Panc1 (cell line): ENCODE data around the gene PTK6. TPM values are rescaled to one million over a fixed set of nuclear protein-coding genes. Genes with fewer than 3 reads are reported as not detected.

Experiments
- ATAC-seq: fragments of 200-7000 bp; cut with Tn5 transposase; 2 replicates; pipeline ENCODE4 v1.9.1; 2020; ENCODE audit warnings: mild to moderate bottlenecking, moderate library complexity
- BruUV-seq: library from RNA; stranded (reverse); fragments of 400-500 nt; replicated peaks from 2 replicates; lab custom pipeline; 2021; lab: Mats Ljungman, UMichigan
- CTCF ChIA-PET: fragments of 300-600 bp; sonication (Branson Sonifier 250); formaldehyde crosslinking; loops from one replicate; lab custom pipeline; 2022; ENCODE audit warnings: antibody characterized with exemption; lab: Charles Lee
- POLR2A ChIA-PET: fragments of 300-600 bp; sonication (Branson Sonifier 250); formaldehyde crosslinking; loops from one replicate; lab custom pipeline; 2022; ENCODE audit warnings: antibody characterized with exemption; lab: Charles Lee
- DNase-seq: peaks from one replicate; pipeline ENCODE4 v3.0.0-alpha.2; 2010; ENCODE audit warnings: low read depth, low spot score
- H3K27ac ChIP-seq: 2 replicates; pipeline ENCODE4 v1.5.1; 2011; ENCODE audit warnings: mild to moderate bottlenecking, low read length, inconsistent platforms
- H3K27me3 ChIP-seq: fragments of 200-500 bp; sonication (Bioruptor generic); 2 replicates; pipeline ENCODE4 v1.6.0; 2014; ENCODE audit warnings: low read length, inconsistent platforms; ENCODE audit not compliant: control insufficient read depth, insufficient read depth
- H3K36me3 ChIP-seq: fragments of 200-500 bp; sonication (Bioruptor generic); 2 replicates; pipeline ENCODE4 v1.5.1; 2014; ENCODE audit warnings: inconsistent platforms, mild to moderate bottlenecking, low read length, moderate library complexity; ENCODE audit not compliant: control insufficient read depth, insufficient read depth
- H3K4me1 ChIP-seq: 2 replicates; pipeline ENCODE4 v1.5.1; 2011; ENCODE audit warnings: inconsistent platforms, mild to moderate bottlenecking, low read length, moderate library complexity; ENCODE audit not compliant: control insufficient read depth, insufficient read depth
- H3K4me3 ChIP-seq, 2 experiments: 2 replicates each; pipeline ENCODE4 v1.5.1; 2011 to 2012; ENCODE audit warnings: low read depth in 2 of 2, low read length in 2 of 2, mild to moderate bottlenecking in 2 of 2, inconsistent platforms in 1 of 2, moderate library complexity in 1 of 2
- H3K9me3 ChIP-seq: fragments of 200-500 bp; sonication (Bioruptor generic); 2 replicates; pipeline ENCODE4 v1.5.1; 2014; ENCODE audit warnings: low read depth, mild to moderate bottlenecking, inconsistent platforms, low read length, moderate library complexity; ENCODE audit not compliant: control insufficient read depth, insufficient read depth
- CTCF ChIP-seq: fragments of 450-650 bp; IDR thresholded peaks from 2 replicates; pipeline ENCODE4 v1.5.1; 2017; ENCODE audit warnings: mild to moderate bottlenecking
- POLR2AphosphoS5 ChIP-seq: IDR thresholded peaks from 2 replicates; pipeline ENCODE4 v1.6.1; 2012; ENCODE audit warnings: mild to moderate bottlenecking, low read depth, low read length, moderate library complexity
- SIN3A ChIP-seq: IDR thresholded peaks from 2 replicates; pipeline ENCODE4 v1.6.1; 2012; ENCODE audit warnings: low read depth, mild to moderate bottlenecking, low read length, moderate library complexity, borderline replicate concordance; ENCODE audit not compliant: insufficient read depth
- TCF7L2 ChIP-seq: IDR thresholded peaks from 2 replicates; pipeline ENCODE4 v1.6.1; 2011; ENCODE audit warnings: mild to moderate bottlenecking, low read depth, low read length, inconsistent platforms
- in situ Hi-C: cut with HindIII; loops from 2 replicates; pipeline ENCODE4 v1.10.0; 2016; ENCODE audit warnings: low sequenced_read_pairs, low pct_unique_long_range_greater_than_20kb
- intact Hi-C: fragments of 100-400 bp; cut with micrococcal nuclease; formaldehyde crosslinking; loops from one replicate; pipeline ENCODE4 v1.10.0; 2022; ENCODE audit not compliant: unreplicated experiment
- total RNA-seq: library from RNA; stranded (reverse); gene quantifications from one replicate; pipeline ENCODE4 v1.2.1, GENCODE V29; 2021; ENCODE audit not compliant: unreplicated experiment
- TF ChIP-seq, protein P1 (sequence below), 2 experiments: IDR thresholded peaks; 2 replicates each; pipeline ENCODE4 v1.6.1; 2011 to 2012; ENCODE audit warnings: low read depth in 2 of 2, control low read depth in 1 of 2, low read length in 1 of 2, mild to moderate bottlenecking in 1 of 2, moderate library complexity in 1 of 2; ENCODE audit not compliant: insufficient read depth in 1 of 2

Gene PTK6
- total RNA-seq, 1 experiment from 2014 or later: 6.5 TPM

DNA sequence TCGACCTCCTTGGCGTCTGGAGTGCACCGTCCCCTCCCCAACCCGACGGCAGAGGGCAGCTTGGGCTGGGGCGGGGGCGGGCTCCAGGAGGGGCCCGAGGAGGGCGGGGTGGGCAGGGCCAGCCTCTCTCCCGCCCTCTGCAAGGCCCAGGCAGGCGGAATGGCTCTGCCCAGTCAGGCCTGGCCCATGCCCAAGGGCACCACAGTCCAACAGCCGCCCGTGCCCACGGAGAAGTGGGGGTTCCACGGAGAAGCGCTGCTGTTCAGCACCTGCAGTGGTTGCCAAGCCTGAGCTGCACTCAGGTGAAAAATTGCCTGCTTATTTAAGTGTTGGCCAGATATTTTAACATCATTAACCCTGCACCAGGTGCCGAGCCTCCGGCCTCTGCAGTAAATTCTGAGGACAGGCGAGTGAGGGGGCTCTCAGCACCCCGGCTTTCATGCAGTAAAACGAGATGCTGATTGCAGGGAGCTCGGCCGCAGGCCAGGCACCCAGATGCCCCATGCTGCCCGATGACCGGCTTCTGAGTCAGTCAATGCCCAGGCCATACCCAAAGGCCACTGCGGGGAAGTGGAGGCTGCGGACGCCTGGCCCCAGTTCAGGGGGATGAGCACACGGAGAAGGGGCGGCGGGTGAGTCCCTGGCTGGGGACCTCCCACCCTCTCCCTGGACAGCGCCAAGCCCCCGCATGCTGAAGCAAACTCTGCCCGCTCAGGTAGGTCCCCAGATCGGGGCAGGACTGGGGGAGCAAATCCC is 10.7 kb upstream of the PTK6 start, which contains the start of gene SRMS:
Gene SRMS, minus strand, starts transcription at position 25 of the 756 bp plus-strand sequence. CDS start 286 bp downstream, outside the sequence.
- Histone ChIP-seq H3K9me3 (no peaks in the 10 kb centered on the region), H3K4me3 (no peak within 1 kb of the TSS), H3K4me1 (peaks cover 16% of the 10 kb centered on the region), H3K27me3 (no peaks in the 10 kb centered on the region), H3K27ac (no peak within 1 kb of the TSS), H3K36me3 (no peaks in the 10 kb centered on the region)
- TF ChIP-seq CTCF (no peak), POLR2AphosphoS5 (no peak), SIN3A (no peak), TCF7L2 (no peak)
- TF ChIP-seq, protein P1, sequence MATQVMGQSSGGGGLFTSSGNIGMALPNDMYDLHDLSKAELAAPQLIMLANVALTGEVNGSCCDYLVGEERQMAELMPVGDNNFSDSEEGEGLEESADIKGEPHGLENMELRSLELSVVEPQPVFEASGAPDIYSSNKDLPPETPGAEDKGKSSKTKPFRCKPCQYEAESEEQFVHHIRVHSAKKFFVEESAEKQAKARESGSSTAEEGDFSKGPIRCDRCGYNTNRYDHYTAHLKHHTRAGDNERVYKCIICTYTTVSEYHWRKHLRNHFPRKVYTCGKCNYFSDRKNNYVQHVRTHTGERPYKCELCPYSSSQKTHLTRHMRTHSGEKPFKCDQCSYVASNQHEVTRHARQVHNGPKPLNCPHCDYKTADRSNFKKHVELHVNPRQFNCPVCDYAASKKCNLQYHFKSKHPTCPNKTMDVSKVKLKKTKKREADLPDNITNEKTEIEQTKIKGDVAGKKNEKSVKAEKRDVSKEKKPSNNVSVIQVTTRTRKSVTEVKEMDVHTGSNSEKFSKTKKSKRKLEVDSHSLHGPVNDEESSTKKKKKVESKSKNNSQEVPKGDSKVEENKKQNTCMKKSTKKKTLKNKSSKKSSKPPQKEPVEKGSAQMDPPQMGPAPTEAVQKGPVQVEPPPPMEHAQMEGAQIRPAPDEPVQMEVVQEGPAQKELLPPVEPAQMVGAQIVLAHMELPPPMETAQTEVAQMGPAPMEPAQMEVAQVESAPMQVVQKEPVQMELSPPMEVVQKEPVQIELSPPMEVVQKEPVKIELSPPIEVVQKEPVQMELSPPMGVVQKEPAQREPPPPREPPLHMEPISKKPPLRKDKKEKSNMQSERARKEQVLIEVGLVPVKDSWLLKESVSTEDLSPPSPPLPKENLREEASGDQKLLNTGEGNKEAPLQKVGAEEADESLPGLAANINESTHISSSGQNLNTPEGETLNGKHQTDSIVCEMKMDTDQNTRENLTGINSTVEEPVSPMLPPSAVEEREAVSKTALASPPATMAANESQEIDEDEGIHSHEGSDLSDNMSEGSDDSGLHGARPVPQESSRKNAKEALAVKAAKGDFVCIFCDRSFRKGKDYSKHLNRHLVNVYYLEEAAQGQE (IDR thresholded peaks at IDR 0.05; ENCODE audit: insufficient read depth in 1 of 2, low read depth in 2 of 2, low read length in 1 of 2): no peak
- DNase-seq (no peak), ATAC-seq (peak; percentile 58)
- CTCF ChIA-PET: no interaction called here
- intact Hi-C loops: no loop called here
- BruUV-seq: no TSS peak
- POLR2A ChIA-PET: no interaction called here
- in situ Hi-C loops: no loop called here

- intact Hi-C loops (no loop called here), in situ Hi-C loops (no loop called here)
- ATAC-seq (no peak), DNase-seq (no peak)
- ChIA-PET CTCF (no interaction called here), POLR2A (no interaction called here)
- H3K4me3 ChIP-seq: no peak overlapping the region
- no peaks in the 10 kb centered on the region for H3K36me3 ChIP-seq
- H3K27ac ChIP-seq: no peak overlapping the region
- H3K9me3 ChIP-seq: no peaks in the 10 kb centered on the region
- TF ChIP-seq, protein P1 (IDR thresholded peaks at IDR 0.05; ENCODE audit: insufficient read depth in 1 of 2, low read depth in 2 of 2, low read length in 1 of 2): no peak
- no TSS peak for BruUV-seq
- H3K27me3 ChIP-seq: no peaks in the 10 kb centered on the region
- H3K4me1 ChIP-seq: peaks cover 10% of the 10 kb centered on the region; the same call in 1 of the 2 replicates
These were observed 10.0 kb upstream of the PTK6 start for GRCh38 chr20:63546956-63547724.
